Muscle layer of duodenum (tissue), 2 donors: Measurements from ENCODE around the gene MAML2.

Source experiments
- H3K27ac ChIP-seq: one replicate; pipeline ENCODE4 v1.7.0; 2013; ENCODE audit warnings: mild to moderate bottlenecking, low read length
- H3K27me3 ChIP-seq: one replicate; pipeline ENCODE4 v1.7.0; 2013; ENCODE audit warnings: low read depth, mild to moderate bottlenecking, control low read depth, low read length
- H3K36me3 ChIP-seq, 2 donors: one replicate each; pipeline ENCODE4 v1.7.0; 2013; ENCODE audit warnings: low read length in 2 of 2, control low read depth in 1 of 2, mild to moderate bottlenecking in 1 of 2; ENCODE audit not compliant: insufficient read depth in 2 of 2, control insufficient read depth in 1 of 2
- H3K4me1 ChIP-seq, 2 donors: one replicate each; pipeline ENCODE4 v1.7.0; 2013; ENCODE audit warnings: low read length in 2 of 2, mild to moderate bottlenecking in 2 of 2, control low read depth in 1 of 2, moderate library complexity in 1 of 2; ENCODE audit not compliant: insufficient read depth in 2 of 2, control insufficient read depth in 1 of 2
- H3K4me3 ChIP-seq, 2 donors: one replicate each; pipeline ENCODE4 v1.7.0; 2013; ENCODE audit warnings: low read length in 2 of 2, low read depth in 1 of 2, mild to moderate bottlenecking in 1 of 2
- H3K9me3 ChIP-seq, 2 donors: one replicate each; pipeline ENCODE4 v1.7.0; 2013; ENCODE audit warnings: low read length in 2 of 2, control low read depth in 1 of 2, mild to moderate bottlenecking in 1 of 2; ENCODE audit not compliant: control insufficient read depth in 1 of 2
- donor health status: healthy.

The MAML2 gene

DNA sequence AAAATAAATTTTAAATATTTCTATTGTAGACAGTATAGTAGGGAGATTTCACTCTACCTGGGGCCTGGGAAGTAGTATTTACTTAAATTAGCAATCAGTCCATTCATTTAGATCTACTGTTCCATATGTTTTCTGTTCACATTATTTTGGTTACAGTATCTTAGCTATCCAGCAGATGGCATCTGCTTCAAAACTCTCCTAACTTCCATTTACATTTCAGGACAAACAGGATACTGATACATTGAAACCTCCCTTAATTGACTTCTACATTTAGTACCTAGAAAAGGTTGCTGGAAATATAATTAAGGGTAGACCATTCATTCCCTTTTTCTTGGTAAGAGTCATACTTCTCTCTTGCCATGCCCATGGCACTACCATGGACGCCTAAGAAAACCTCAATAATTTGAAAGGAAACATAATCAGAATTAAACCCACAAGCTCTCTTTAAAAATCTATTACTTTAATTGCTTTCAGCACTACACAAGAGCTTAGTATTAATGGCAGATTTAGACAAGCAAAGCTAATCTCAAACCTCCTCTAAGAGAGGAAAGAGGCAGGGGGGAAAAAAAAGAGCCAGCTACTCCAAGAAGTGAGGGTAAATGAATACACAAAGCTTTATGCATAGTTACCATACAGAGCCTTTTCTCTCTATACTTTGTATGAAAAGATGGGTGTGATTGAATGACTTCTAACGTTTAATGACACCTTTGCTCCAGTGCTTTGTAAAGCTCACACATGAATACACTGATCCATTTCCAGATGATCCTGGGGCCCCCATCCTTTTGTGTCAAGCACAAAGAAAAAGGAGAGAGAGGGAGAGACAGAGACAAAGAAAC lies 287.9 kb downstream of the MAML2 start:
- Histone ChIP-seq H3K4me1 (peaks cover 0 to 17% of the 10 kb centered on the region in 2 donors), H3K36me3 (no peaks in the 10 kb centered on the region), H3K27me3 (no peaks in the 10 kb centered on the region), H3K9me3 (no peaks in the 10 kb centered on the region), H3K4me3 (no peak overlapping the region), H3K27ac (no peak overlapping the region)

- Histone ChIP-seq H3K27ac (no peak overlapping the region), H3K36me3 (no peaks in the 10 kb centered on the region), H3K4me1 (peaks cover 0 to 17% of the 10 kb centered on the region in 2 donors), H3K9me3 (no peaks in the 10 kb centered on the region), H3K27me3 (no peaks in the 10 kb centered on the region), H3K4me3 (no peak overlapping the region)
Observed at GRCh38 chr11:96052921-96053651, 289.9 kb downstream of the MAML2 start.

DNA sequence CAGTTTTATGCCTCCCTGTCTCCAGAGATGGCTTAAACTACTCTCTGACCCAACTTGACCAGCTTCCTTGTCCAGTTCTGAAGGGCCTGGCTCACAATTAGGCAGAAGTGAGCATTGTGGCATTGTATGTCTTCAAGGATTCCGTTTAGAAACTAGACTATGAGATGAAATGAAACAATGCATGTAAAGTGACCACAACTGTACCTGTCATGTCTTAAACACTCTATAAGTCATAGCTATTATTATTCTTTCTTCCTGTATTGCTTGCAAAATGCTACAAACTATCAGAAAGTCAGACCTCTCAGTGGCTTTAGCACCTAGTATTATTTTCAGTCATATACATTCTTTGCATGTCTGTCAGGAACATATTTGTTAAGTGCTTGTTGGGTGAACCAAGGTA lies 291.2 kb downstream of the MAML2 start:
- Histone ChIP-seq H3K27ac (no peak overlapping the region), H3K9me3 (no peaks in the 10 kb centered on the region), H3K36me3 (no peaks in the 10 kb centered on the region), H3K4me1 (peaks cover 0 to 14% of the 10 kb centered on the region in 2 donors), H3K4me3 (no peak overlapping the region), H3K27me3 (no peaks in the 10 kb centered on the region)

DNA sequence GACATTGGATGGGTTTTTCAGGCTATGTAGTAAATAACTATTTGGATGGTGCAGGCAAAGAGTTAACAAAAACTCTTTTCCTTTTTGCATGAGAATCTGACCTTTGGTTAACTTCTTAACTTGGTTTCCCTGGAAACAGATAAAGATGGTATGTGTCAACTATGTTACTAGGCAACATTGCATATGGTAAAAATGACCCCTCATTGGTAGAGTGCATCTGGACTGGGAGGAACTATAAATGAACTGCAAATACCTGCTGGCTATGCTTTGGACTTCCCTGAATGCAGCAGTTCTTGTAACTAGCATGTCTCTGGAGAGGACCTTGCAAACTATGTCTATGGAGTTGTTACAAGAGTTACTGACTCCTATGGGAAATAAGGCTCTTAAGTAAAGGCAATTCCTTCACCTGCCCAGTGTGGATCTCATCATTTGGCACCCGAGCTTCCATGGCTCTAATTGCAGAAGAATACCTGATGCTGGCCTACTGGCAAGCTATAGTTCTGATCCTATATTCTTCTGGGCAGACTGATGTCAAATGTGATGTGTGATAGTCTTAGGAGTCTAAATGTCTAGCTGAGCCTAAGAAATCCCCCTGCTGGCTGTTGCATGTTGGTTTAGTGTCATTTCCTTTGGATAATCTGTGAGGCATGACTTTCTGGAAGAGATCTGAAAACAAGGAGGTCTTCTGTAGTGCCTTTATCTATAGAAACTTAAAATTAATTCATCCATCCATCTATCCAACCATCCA lies 292.4 kb downstream of the MAML2 start:
- Histone ChIP-seq H3K9me3 (no peaks in the 10 kb centered on the region), H3K4me3 (no peak overlapping the region), H3K4me1 (peaks cover 5 to 14% of the 10 kb centered on the region in 2 donors), H3K27me3 (no peaks in the 10 kb centered on the region), H3K27ac (no peak overlapping the region), H3K36me3 (no peaks in the 10 kb centered on the region)

DNA sequence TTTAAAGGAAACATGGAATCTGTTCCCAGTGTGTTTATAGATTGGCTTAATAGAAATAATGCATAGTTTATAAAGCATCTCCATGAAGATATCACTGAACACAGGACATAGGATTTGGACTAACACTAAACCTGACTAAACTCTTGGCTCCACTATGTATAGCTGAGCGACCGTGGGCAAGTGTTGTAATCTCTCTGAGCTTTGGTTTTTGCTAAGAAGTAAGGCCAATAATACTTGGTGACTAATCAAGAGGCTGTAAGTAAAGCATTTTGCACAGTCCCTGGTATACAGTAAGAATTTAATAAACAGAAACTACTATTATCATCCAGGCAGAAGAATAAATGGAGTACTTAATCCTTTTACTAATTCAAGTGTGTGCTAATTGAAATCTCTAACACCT lies 293.6 kb downstream of the MAML2 start:
- Histone ChIP-seq H3K27ac (no peak overlapping the region), H3K4me3 (no peak overlapping the region), H3K36me3 (no peaks in the 10 kb centered on the region), H3K4me1 (peaks cover 5 to 14% of the 10 kb centered on the region in 2 donors), H3K9me3 (no peaks in the 10 kb centered on the region), H3K27me3 (no peaks in the 10 kb centered on the region)

- Histone ChIP-seq H3K27ac (no peak overlapping the region), H3K27me3 (no peaks in the 10 kb centered on the region), H3K4me1 (peaks cover 5 to 6% of the 10 kb centered on the region in 2 donors), H3K36me3 (no peaks in the 10 kb centered on the region), H3K4me3 (peak overlapping the region; percentile 24 to 49), H3K9me3 (no peaks in the 10 kb centered on the region)
Observed at GRCh38 chr11:96045622-96046456, 297.2 kb downstream of the MAML2 start.

GRCh38 chr11:96044747-96045146 lies 298.2 kb downstream of the MAML2 start:
- Histone ChIP-seq H3K27me3 (no peaks in the 10 kb centered on the region), H3K27ac (no peak overlapping the region), H3K36me3 (no peaks in the 10 kb centered on the region), H3K4me1 (peaks cover 0 to 5% of the 10 kb centered on the region in 2 donors), H3K4me3 (no peak overlapping the region), H3K9me3 (no peaks in the 10 kb centered on the region)

- Histone ChIP-seq H3K36me3 (no peaks in the 10 kb centered on the region), H3K4me1 (peaks cover 0 to 5% of the 10 kb centered on the region in 2 donors), H3K4me3 (no peak overlapping the region), H3K9me3 (no peaks in the 10 kb centered on the region), H3K27ac (no peak overlapping the region), H3K27me3 (no peaks in the 10 kb centered on the region)
Observed at GRCh38 chr11:96044311-96044710, 298.7 kb downstream of the MAML2 start.

GRCh38 chr11:96043291-96043690 lies 299.7 kb downstream of the MAML2 start:
- H3K4me1 ChIP-seq: peaks cover 0 to 5% of the 10 kb centered on the region in 2 donors

GRCh38 chr11:96038046-96038445 lies 304.9 kb downstream of the MAML2 start:
- Histone ChIP-seq H3K36me3 (no peaks in the 10 kb centered on the region), H3K4me3 (no peak overlapping the region), H3K27me3 (no peaks in the 10 kb centered on the region), H3K9me3 (no peaks in the 10 kb centered on the region), H3K27ac (no peak overlapping the region), H3K4me1 (peaks cover 4 to 20% of the 10 kb centered on the region in 2 donors)

More at GRCh38 chr11:96043291-96043690, 299.7 kb downstream of the MAML2 start:
- no peaks in the 10 kb centered on the region for H3K36me3 ChIP-seq
- no peak overlapping the region for H3K27ac ChIP-seq
- no peaks in the 10 kb centered on the region for H3K9me3 ChIP-seq
- H3K27me3 ChIP-seq: no peaks in the 10 kb centered on the region
- no peak overlapping the region for H3K4me3 ChIP-seq
